ENCODE data around the gene DNM3. TPM values are rescaled to one million over a fixed set of nuclear protein-coding genes. Genes with fewer than 3 reads are reported as not detected.

The DNM3 gene
- polyA plus RNA-seq, 1 of the 3 experiments (the other 2 are of a cell fraction) = 0.43 TPM

- TF ChIP-seq, protein P1, sequence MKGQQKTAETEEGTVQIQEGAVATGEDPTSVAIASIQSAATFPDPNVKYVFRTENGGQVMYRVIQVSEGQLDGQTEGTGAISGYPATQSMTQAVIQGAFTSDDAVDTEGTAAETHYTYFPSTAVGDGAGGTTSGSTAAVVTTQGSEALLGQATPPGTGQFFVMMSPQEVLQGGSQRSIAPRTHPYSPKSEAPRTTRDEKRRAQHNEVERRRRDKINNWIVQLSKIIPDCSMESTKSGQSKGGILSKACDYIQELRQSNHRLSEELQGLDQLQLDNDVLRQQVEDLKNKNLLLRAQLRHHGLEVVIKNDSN (IDR thresholded peaks at IDR 0.05; ENCODE audit: borderline replicate concordance, low read depth) = no peak
- TF ChIP-seq, protein P2, sequence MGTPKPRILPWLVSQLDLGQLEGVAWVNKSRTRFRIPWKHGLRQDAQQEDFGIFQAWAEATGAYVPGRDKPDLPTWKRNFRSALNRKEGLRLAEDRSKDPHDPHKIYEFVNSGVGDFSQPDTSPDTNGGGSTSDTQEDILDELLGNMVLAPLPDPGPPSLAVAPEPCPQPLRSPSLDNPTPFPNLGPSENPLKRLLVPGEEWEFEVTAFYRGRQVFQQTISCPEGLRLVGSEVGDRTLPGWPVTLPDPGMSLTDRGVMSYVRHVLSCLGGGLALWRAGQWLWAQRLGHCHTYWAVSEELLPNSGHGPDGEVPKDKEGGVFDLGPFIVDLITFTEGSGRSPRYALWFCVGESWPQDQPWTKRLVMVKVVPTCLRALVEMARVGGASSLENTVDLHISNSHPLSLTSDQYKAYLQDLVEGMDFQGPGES (IDR thresholded peaks at IDR 0.05; ENCODE audit: low read depth, low read length) = no peak
- TF ChIP-seq GATA2 (CRISPR knock-in tag; IDR thresholded peaks at IDR 0.05) (no peak), POLR2AphosphoS5 (IDR thresholded peaks at IDR 0.05; ENCODE audit: low read depth, low read length) (peak; percentile 99), CTCF (IDR thresholded peaks at IDR 0.05) (no peak), JUND (IDR thresholded peaks at IDR 0.05) (peak; percentile 47; the same call in 1 of the 2 replicates), EZH2phosphoT487 (IDR thresholded peaks at IDR 0.05; ENCODE audit: borderline replicate concordance, low read depth) (no peak)
These were observed 303.3 kb downstream of the DNM3 start (continued) for GRCh38 chr1:172144445-172145061.

- Histone ChIP-seq H3K4me2 (peak overlapping the region; percentile 70), H2AFZ (ENCODE audit: low read depth) (peak overlapping the region; percentile 60), H3K27me3 (ENCODE audit: insufficient read depth) (no peaks in the 10 kb centered on the region), H3K36me3 (replicated peaks in 1 of 2; ENCODE audit: control insufficient read depth in 1 of 2, insufficient read depth in 2 of 2, low read length in 1 of 2) (peaks cover 22 to 30% of the 10 kb centered on the region in 2 experiments), H3K27ac (ENCODE audit: low read depth in 2 of 2, low read length in 1 of 2) (peak overlapping the region; percentile 97 to 99), H3K79me2 (ENCODE audit: insufficient read depth) (peaks cover 42% of the 10 kb centered on the region), H4K20me1 (ENCODE audit: insufficient read depth) (no peaks in the 10 kb centered on the region; the same call in 1 of the 2 replicates), H3K4me1 (ENCODE audit: control insufficient read depth in 1 of 2, insufficient read depth in 2 of 2, low read depth in 1 of 2, low read length in 1 of 2) (peaks cover 30 to 43% of the 10 kb centered on the region in 2 experiments; a peak in 3 of 4 replicates), H3K4me3 (ENCODE audit: low read depth in 2 of 2, low read length in 1 of 2) (peak overlapping the region; percentile 74 to 93), H3F3A (replicated peaks; ENCODE audit: insufficient read depth) (peaks cover 50% of the 10 kb centered on the region), H3K9me2 (no peaks in the 10 kb centered on the region), H3K9me3 (no peaks in the 10 kb centered on the region), H3K9ac (peak overlapping the region; percentile 85)
- CTCF ChIA-PET = interaction anchor here (0.5 to 2.0 kb wide), 4 partner anchors 36 to 254 kb away, joined by 3 to 8 read pairs (median 4); no protein-coding TSS in a partner anchor
- WGBS (ENCODE audit: low lambda C conversion rate) = 19% methylated on average over 2 of the region's 2 CpGs
- POLR2A ChIA-PET = interaction anchor here (1.4 kb wide), 1 partner anchor 214 kb away, joined by 9 read pairs; no protein-coding TSS in a partner anchor
- DNase-seq = peak; percentile 5
- TF ChIP-seq GATA2 (CRISPR knock-in tag; IDR thresholded peaks at IDR 0.05) (no peak), CHD2 (IDR thresholded peaks at IDR 0.05; ENCODE audit: low read length, partially characterized antibody) (no peak), YY1 (IDR thresholded peaks at IDR 0.05; ENCODE audit: low read depth) (no peak), NFIC (IDR thresholded peaks at IDR 0.05; ENCODE audit: borderline replicate concordance) (peak; percentile 56; the same call in 1 of the 2 replicates), GABPA (IDR thresholded peaks at IDR 0.05; ENCODE audit: low read depth) (no peak), CTCF (IDR thresholded peaks at IDR 0.05) (no peak), EZH2phosphoT487 (IDR thresholded peaks at IDR 0.05; ENCODE audit: borderline replicate concordance, low read depth) (no peak), ELF1 (IDR thresholded peaks at IDR 0.05) (peak; percentile 50; the same call in 1 of the 2 replicates), ZBTB33 (IDR thresholded peaks at IDR 0.05; ENCODE audit: borderline replicate concordance, low read depth) (no peak), SMC3 (IDR thresholded peaks at IDR 0.05; ENCODE audit: low read depth, low read length) (no peak), RCOR1 (IDR thresholded peaks at IDR 0.05; ENCODE audit: low read length) (no peak)
- TF ChIP-seq, protein P1 (IDR thresholded peaks at IDR 0.05; ENCODE audit: borderline replicate concordance, low read depth) = no peak
- TF ChIP-seq, protein P2 (IDR thresholded peaks at IDR 0.05; ENCODE audit: low read depth, low read length) = no peak
These were observed 303.9 kb downstream of the DNM3 start for GRCh38 chr1:172145231-172145651.
